Heart right ventricle (tissue), 16 donors: ENCODE results near the gene DIS3L2. TPM values are rescaled to one million over a fixed set of nuclear protein-coding genes. Genes with fewer than 3 reads are reported as not detected.
"Not testable (repeated sequence)": the region's sequence is repeated elsewhere in the genome, so short reads cannot be mapped to it uniquely, and the experiment has no call there.

Source experiments
- ATAC-seq, 8 donors: fragments of 200-7000 bp; cut with Tn5 transposase; one replicate each; pipeline ENCODE4 v1.9.1; 2020; ENCODE audit warnings: mild to moderate bottlenecking in 8 of 8, moderate library complexity in 8 of 8, moderate number of reproducible peaks in 1 of 8
- DNase-seq, 2 donors: peaks; one replicate each; pipeline ENCODE4 v3.0.0-alpha.2; 2020
- H3K27ac ChIP-seq, 10 donors: fragments of 200-600 bp; sonication (generic) in 2 of 10; one replicate each; pipeline versions ENCODE4 v1.5.0 to v1.8.0; 2020 to 2022; ENCODE audit warnings: mild to moderate bottlenecking in 3 of 10
- H3K27me3 ChIP-seq, 7 donors: fragments of 200-600 bp; one replicate each; pipeline ENCODE4 v1.8.0; 2021 to 2022; ENCODE audit warnings: mild to moderate bottlenecking in 2 of 7
- H3K36me3 ChIP-seq, 9 donors: fragments of 200-600 bp; sonication (generic) in 1 of 9; one replicate each; pipeline versions ENCODE4 v1.5.0 to v1.8.0; 2020 to 2022; ENCODE audit warnings: mild to moderate bottlenecking in 2 of 9
- H3K4me1 ChIP-seq, 9 donors: fragments of 200-600 bp; sonication (generic) in 1 of 9; one replicate each; pipeline versions ENCODE4 v1.5.0 to v1.8.0; 2020 to 2022; ENCODE audit warnings: mild to moderate bottlenecking in 4 of 9
- H3K4me3 ChIP-seq, 10 donors: fragments of 200-600 bp; sonication (generic) in 2 of 10; one replicate each; pipeline versions ENCODE4 v1.5.0 to v1.8.0; 2020 to 2022; ENCODE audit warnings: mild to moderate bottlenecking in 7 of 10, moderate library complexity in 2 of 10
- H3K9me3 ChIP-seq, 11 donors: fragments of 200-600 bp in 10 of 11; sonication (generic) in 2 of 11; one replicate each; pipeline versions ENCODE4 v1.5.0 to v1.8.0; 2013 to 2022; ENCODE audit warnings: mild to moderate bottlenecking in 2 of 11, control low read depth in 1 of 11, moderate library complexity in 1 of 11
- CTCF ChIP-seq, 9 donors: fragments of 200-600 bp; sonication (generic) in 2 of 9; IDR thresholded peaks; one replicate each; pipeline versions ENCODE4 v1.5.0 to v1.8.0; 2021 to 2022; ENCODE audit warnings: antibody characterized with exemption in 9 of 9, mild to moderate bottlenecking in 5 of 9, moderate library complexity in 1 of 9
- WGBS, 2 donors: extraction: QIAGEN DNeasy Blood & Tissue Kit; methylation state at CpG; one replicate each; pipeline ENCODE4 v1.1.7; 2013; ENCODE audit warnings: inconsistent platforms in 1 of 2; 5-methylcytosine and 5-hydroxymethylcytosine counted together
- intact Hi-C, 10 donors: fragments of 100-400 bp; cut with DNase I; formaldehyde crosslinking; loops; one replicate each; pipeline versions ENCODE4 v1.11.1 to v1.14.2; 2022
- polyA plus RNA-seq, 2 donors: library from polyadenylated mRNA; stranded (reverse); fragments of 200-250 nt; gene quantifications; one replicate each; pipeline ENCODE4 v1.2.3, GENCODE V29; 2013
- total RNA-seq, 10 donors: library from RNA; stranded (reverse); fragmentation: NEBNext Ultra II Directional in 3 of 10; extraction: Animal tissue kit (Norgen Biotek cat#: 25700) in 3 of 10; gene quantifications; one replicate each; pipeline versions ENCODE4 v1.2.1 to v1.2.4, GENCODE V29; 2021 to 2023
- donor health status: Arrhythmogenic right ventricular cardiomyopathy.
- donor health status: ischemic (EF 13 %, LVEDD 7.1; RV severe dilation, severe dysfunction).
- donor health status: healthy with polysubstance abuse.
- donor health status: DM: no; HTN: yes; CAD: no.
- donor health status: DM: no; HTN: no; CAD: no.
- donor health status: ischemic (EF 25% LVEDD 6.9; RV normal size, moderate dysfunction).
- donor health status: ischemic (EF 25% LVEDD 5.7; RV mildly dilated, moderate dysfunction).
- donor health status: healthy.
- donor health status: DM: yes; HTN: yes; CAD: no.
- donor health status: Ischemic cardiomyopathy.
- donor health status: ischemic (EF 35%, LVEDD 5.7; RV mildly dilated, moderate dysfunction).
- donor health status: nonischemic (EF 11% LVEDD 7.7; RV severe dilation, severe dysfunction).
- donor health status: DM: yes; HTN: yes; CAD: no.
- donor health status: PGD.
- donor health status: ischemic (EF 29% LVEDD 5.4; RV normal size, mild dysfunction).
- donor health status: nonischemic (EF 23%, LVEDD 6.1; RV moderate dilation, normal function).

The DIS3L2 gene
- total and polyA plus RNA-seq, 12 donors = 9.5 to 24.5 (median 18.5) TPM

GRCh38 chr2:232376713-232377112 lies 415.2 kb downstream of the DIS3L2 start:
- ATAC-seq = no peak
- WGBS, 2 donors = 84 to 87% methylated on average over 7 of the region's 7 CpGs
- peaks cover 2 to 68% (median 20%) of the 10 kb centered on the region in 7 donors for H3K27me3 ChIP-seq

GRCh38 chr2:232377319-232377718 lies 415.8 kb downstream of the DIS3L2 start:
- Histone ChIP-seq H3K27me3 (peaks cover 5 to 74% (median 27%) of the 10 kb centered on the region in 7 donors), H3K27ac (no peak overlapping the region), H3K4me1 (no peaks in the 10 kb centered on the region), H3K9me3 (no peaks in the 10 kb centered on the region), H3K36me3 (no peaks in the 10 kb centered on the region), H3K4me3 (no peak overlapping the region)
- 89 to 90% methylated on average over 7 of the region's 7 CpGs for WGBS, 2 donors
- intact Hi-C loops = no loop called here
- TF ChIP-seq CTCF (IDR thresholded peaks at IDR 0.05) = no peak
- DNase-seq (no peak), ATAC-seq (no peak)

More at GRCh38 chr2:232376713-232377112, 415.2 kb downstream of the DIS3L2 start:
- TF ChIP-seq CTCF (IDR thresholded peaks at IDR 0.05) = no peak
- no peak overlapping the region for H3K4me3 ChIP-seq
- intact Hi-C loops = no loop called here
- no peak for DNase-seq
- H3K9me3 ChIP-seq = no peaks in the 10 kb centered on the region
- H3K4me1 ChIP-seq = no peaks in the 10 kb centered on the region
- H3K27ac ChIP-seq = no peak overlapping the region
- no peaks in the 10 kb centered on the region for H3K36me3 ChIP-seq

- intact Hi-C loops = no loop called here
- TF ChIP-seq CTCF (IDR thresholded peaks at IDR 0.05) = no peak
- 77 to 80% methylated on average over 17 of the region's 17 CpGs for WGBS, 2 donors
Measured at GRCh38 chr2:232377841-232378734, 416.6 kb downstream of the DIS3L2 start.

GRCh38 chr2:232378735-232379151 lies 417.2 kb downstream of the DIS3L2 start, which contains the start of gene ALPP:
Gene ALPP, plus strand, starts transcription at chr2:232378751. Its CDS starts 52 bp downstream, at chr2:232378803.
- H3K27ac ChIP-seq, H3K36me3 ChIP-seq, H3K9me3 ChIP-seq, H3K4me3 ChIP-seq, DNase-seq, ATAC-seq, H3K4me1 ChIP-seq, intact Hi-C loops: not testable (repeated sequence)
- peaks cover 5 to 78% (median 40%) of the 10 kb centered on the region in 7 donors for H3K27me3 ChIP-seq
- 89 to 91% methylated on average over 12 of the region's 12 CpGs for WGBS, 2 donors

More at GRCh38 chr2:232377841-232378734, 416.6 kb downstream of the DIS3L2 start:
- Histone ChIP-seq H3K36me3 (no peaks in the 10 kb centered on the region), H3K4me3 (no peak overlapping the region), H3K27ac (no peak overlapping the region), H3K27me3 (peaks cover 5 to 78% (median 33%) of the 10 kb centered on the region in 7 donors), H3K9me3 (no peaks in the 10 kb centered on the region), H3K4me1 (no peaks in the 10 kb centered on the region)
- DNase-seq = no peak
- ATAC-seq = no peak

- ATAC-seq = peak in 2 of 8 donors; percentile 11 to 25
- H3K9me3 ChIP-seq, H3K27ac ChIP-seq, DNase-seq, H3K36me3 ChIP-seq, intact Hi-C loops, H3K4me3 ChIP-seq, H3K4me1 ChIP-seq: not testable (repeated sequence)
- 86 to 87% methylated on average over 34 to 38 of the region's 41 CpGs for WGBS, 2 donors
- peaks cover 5 to 87% (median 51%) of the 10 kb centered on the region in 7 donors for H3K27me3 ChIP-seq
Measured at GRCh38 chr2:232379610-232380590, 418.4 kb downstream of the DIS3L2 start.

- H3K27ac ChIP-seq, H3K4me1 ChIP-seq, DNase-seq, intact Hi-C loops, H3K9me3 ChIP-seq, H3K4me3 ChIP-seq, H3K36me3 ChIP-seq: not testable (repeated sequence)
- peaks cover 5 to 91% (median 64%) of the 10 kb centered on the region in 7 donors for H3K27me3 ChIP-seq
- peak in 2 of 8 donors; percentile 24 to 34 for ATAC-seq
- 25% methylated on average over 45 to 58 of the region's 59 CpGs for WGBS, 2 donors
Measured at GRCh38 chr2:232381204-232382031, 419.9 kb downstream of the DIS3L2 start.
